CD8-positive, alpha-beta memory T cell (primary cell): Measurements from ENCODE around the gene OR52M1. TPM values are rescaled to one million over a fixed set of nuclear protein-coding genes. Genes with fewer than 3 reads are reported as not detected.
"Not testable (repeated sequence)": the region's sequence is repeated elsewhere in the genome, so short reads cannot be mapped to it uniquely, and the experiment has no call there.

Source experiments
- CTCF ChIA-PET: fragments of 350-600 bp; sonication (Branson Sonifier 250); formaldehyde crosslinking; loops from one replicate; lab custom pipeline; 2021; ENCODE audit warnings: antibody characterized with exemption; lab: Charles Lee
- POLR2A ChIA-PET: fragments of 350-600 bp; sonication (Branson Sonifier 250); formaldehyde crosslinking; loops from one replicate; lab custom pipeline; 2021; ENCODE audit warnings: antibody characterized with exemption; lab: Charles Lee
- DNase-seq, 5 donors: peaks; one replicate each; pipeline versions ENCODE4 v3.0.0 to v3.0.0-alpha.2; 2020 to 2022; ENCODE audit warnings: mixed read lengths in 1 of 5
- H3K27ac ChIP-seq: one replicate; pipeline ENCODE4 v1.7.0; 2013; ENCODE audit warnings: low read depth, mild to moderate bottlenecking, low read length, moderate library complexity
- H3K27me3 ChIP-seq: 2 replicates; pipeline ENCODE4 v1.7.0; 2013; ENCODE audit warnings: low read length, mild to moderate bottlenecking; ENCODE audit not compliant: insufficient read depth, poor library complexity, severe bottlenecking
- H3K36me3 ChIP-seq: 2 replicates; pipeline ENCODE4 v1.7.0; 2013; ENCODE audit warnings: mild to moderate bottlenecking, low read length, moderate library complexity; ENCODE audit not compliant: insufficient read depth
- H3K4me1 ChIP-seq: 2 replicates; pipeline ENCODE4 v1.7.0; 2013; ENCODE audit warnings: mild to moderate bottlenecking, low read length, moderate library complexity; ENCODE audit not compliant: insufficient read depth
- H3K4me3 ChIP-seq: 2 replicates; pipeline ENCODE4 v1.7.0; 2013; ENCODE audit warnings: mild to moderate bottlenecking, low read length
- H3K9me3 ChIP-seq: 2 replicates; pipeline ENCODE4 v1.7.0; 2013; ENCODE audit warnings: mild to moderate bottlenecking, low read length
- H3K27ac Mint-ChIP-seq, 8 donors: one replicate each; pipeline ENCODE4 v1.8.0; 2020 to 2021; ENCODE audit warnings: mixed read lengths in 8 of 8, mild to moderate bottlenecking in 6 of 8, inconsistent platforms in 3 of 8, moderate library complexity in 3 of 8
- H3K27me3 Mint-ChIP-seq, 2 donors: one replicate each; pipeline ENCODE4 v1.8.0; 2020 to 2021; ENCODE audit warnings: mixed read lengths in 2 of 2, mild to moderate bottlenecking in 1 of 2, moderate library complexity in 1 of 2
- H3K36me3 Mint-ChIP-seq, 3 donors: one replicate each; pipeline ENCODE4 v1.8.0; 2020 to 2021; ENCODE audit warnings: mixed read lengths in 3 of 3, inconsistent platforms in 1 of 3, mild to moderate bottlenecking in 1 of 3
- H3K4me1 Mint-ChIP-seq, 3 donors: one replicate each; pipeline ENCODE4 v1.8.0; 2020 to 2021; ENCODE audit warnings: mixed read lengths in 3 of 3, inconsistent platforms in 1 of 3, mild to moderate bottlenecking in 1 of 3
- H3K4me3 Mint-ChIP-seq, 7 donors: one replicate each; pipeline ENCODE4 v1.8.0; 2020 to 2021; ENCODE audit warnings: mixed read lengths in 7 of 7, mild to moderate bottlenecking in 6 of 7, moderate library complexity in 4 of 7, inconsistent platforms in 2 of 7
- H3K9me3 Mint-ChIP-seq, 5 donors: one replicate each; pipeline ENCODE4 v1.8.0; 2020 to 2022; ENCODE audit warnings: mixed read lengths in 5 of 5, mild to moderate bottlenecking in 3 of 5, moderate library complexity in 2 of 5, inconsistent platforms in 1 of 5
- polyA plus RNA-seq: library from polyadenylated mRNA; unstranded; fragments of 300-500 nt; fragmentation: Illumina TruSeq; gene quantifications from one replicate; pipeline ENCODE4 v1.2.3, GENCODE V29; 2021
- total RNA-seq, 2 experiments: library from RNA; stranded (reverse); gene quantifications; one replicate each; pipeline ENCODE4 v1.2.3, GENCODE V29; 2021

OR52M1 gene
- total and polyA plus RNA-seq, 3 experiments from 2014 or later = not detected

DNA sequence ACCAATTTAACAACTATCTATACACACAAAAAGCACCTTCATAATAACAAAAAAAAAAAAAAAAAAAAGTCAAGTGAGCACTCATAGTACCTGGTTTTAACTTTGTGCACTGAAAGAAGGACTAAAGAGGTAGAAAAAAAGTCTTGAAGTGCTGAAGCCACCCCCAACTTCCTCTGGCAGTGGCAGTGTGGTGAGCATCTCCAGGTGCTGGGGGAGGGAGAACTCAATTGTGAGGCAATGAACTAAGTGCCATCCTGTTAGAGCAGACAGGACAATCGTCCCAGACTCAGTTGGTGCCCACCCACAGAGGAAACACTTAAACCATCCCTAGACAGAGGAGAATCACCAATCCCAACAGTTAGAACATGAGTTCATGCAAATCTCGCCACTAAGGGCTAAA, 22.7 kb upstream of the OR52M1 start:
- H3K4me3 Mint-ChIP-seq = no peak overlapping the region
- H3K4me1 Mint-ChIP-seq = no peaks in the 10 kb centered on the region
- H3K9me3 Mint-ChIP-seq = no peaks in the 10 kb centered on the region
- Histone ChIP-seq H3K36me3 (no peaks in the 10 kb centered on the region), H3K27ac (no peak overlapping the region), H3K27me3 (no peaks in the 10 kb centered on the region), H3K4me1 (no peaks in the 10 kb centered on the region), H3K9me3 (no peaks in the 10 kb centered on the region), H3K4me3 (no peak overlapping the region)
- no peak overlapping the region for H3K27ac Mint-ChIP-seq
- no peaks in the 10 kb centered on the region for H3K36me3 Mint-ChIP-seq
- POLR2A ChIA-PET = no interaction called here
- no peak for DNase-seq
- CTCF ChIA-PET = interaction anchor here (1.3 kb wide), 1 partner anchor 335 kb away, joined by 6 read pairs; no protein-coding TSS in a partner anchor
- H3K27me3 Mint-ChIP-seq = peaks cover 18 to 47% of the 10 kb centered on the region in 2 donors

DNA sequence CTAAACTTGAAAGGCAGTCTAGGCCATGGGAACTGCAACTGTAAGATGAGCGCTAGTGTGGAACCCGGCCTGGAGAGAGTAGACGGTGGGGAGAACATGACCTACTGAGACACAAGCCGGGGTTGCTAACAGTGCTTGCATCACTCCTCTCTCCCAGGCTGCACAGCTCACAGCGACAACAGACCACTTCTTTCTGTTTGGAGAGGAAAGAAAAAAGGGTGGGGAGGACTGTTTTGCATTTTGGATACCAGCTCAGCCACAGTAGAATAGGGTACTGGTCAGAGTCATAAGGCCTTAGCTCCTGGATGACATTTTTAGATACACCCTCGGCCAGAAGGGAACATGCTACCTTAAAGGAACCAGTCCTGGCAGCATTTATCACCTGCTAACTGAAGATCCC, 22.2 kb upstream of the OR52M1 start:
- peaks cover 18 to 49% of the 10 kb centered on the region in 2 donors for H3K27me3 Mint-ChIP-seq
- no peak overlapping the region for H3K27ac Mint-ChIP-seq
- no peak overlapping the region for H3K27ac ChIP-seq
- no peaks in the 10 kb centered on the region for H3K4me1 ChIP-seq
- CTCF ChIA-PET = interaction anchor here (1.3 kb wide), 1 partner anchor 335 kb away, joined by 6 read pairs; no protein-coding TSS in a partner anchor
- no peaks in the 10 kb centered on the region for H3K36me3 ChIP-seq
- no peak overlapping the region for H3K4me3 ChIP-seq
- H3K9me3 ChIP-seq = no peaks in the 10 kb centered on the region
- H3K36me3 Mint-ChIP-seq = no peaks in the 10 kb centered on the region
- no peaks in the 10 kb centered on the region for H3K27me3 ChIP-seq
- no peaks in the 10 kb centered on the region for H3K4me1 Mint-ChIP-seq
- no peak for DNase-seq
- no peaks in the 10 kb centered on the region for H3K9me3 Mint-ChIP-seq
- POLR2A ChIA-PET = no interaction called here
- no peak overlapping the region for H3K4me3 Mint-ChIP-seq

- no peaks in the 10 kb centered on the region for H3K9me3 ChIP-seq
- no peak overlapping the region for H3K27ac ChIP-seq
- Mint-ChIP-seq H3K27me3 (peaks cover 21 to 58% of the 10 kb centered on the region in 2 donors), H3K4me3 (no peak overlapping the region), H3K9me3 (no peaks in the 10 kb centered on the region), H3K27ac (no peak overlapping the region), H3K36me3 (no peaks in the 10 kb centered on the region), H3K4me1 (no peaks in the 10 kb centered on the region)
- DNase-seq = no peak
- ChIA-PET CTCF (interaction anchor here (1.3 kb wide), 1 partner anchor 336 kb away, joined by 6 read pairs; no protein-coding TSS in a partner anchor), POLR2A (no interaction called here)
- no peaks in the 10 kb centered on the region for H3K27me3 ChIP-seq
- no peaks in the 10 kb centered on the region for H3K36me3 ChIP-seq
- no peak overlapping the region for H3K4me3 ChIP-seq
- no peaks in the 10 kb centered on the region for H3K4me1 ChIP-seq
These were observed 21.3 kb upstream of the OR52M1 start for GRCh38 chr11:4523666-4524065.

DNA sequence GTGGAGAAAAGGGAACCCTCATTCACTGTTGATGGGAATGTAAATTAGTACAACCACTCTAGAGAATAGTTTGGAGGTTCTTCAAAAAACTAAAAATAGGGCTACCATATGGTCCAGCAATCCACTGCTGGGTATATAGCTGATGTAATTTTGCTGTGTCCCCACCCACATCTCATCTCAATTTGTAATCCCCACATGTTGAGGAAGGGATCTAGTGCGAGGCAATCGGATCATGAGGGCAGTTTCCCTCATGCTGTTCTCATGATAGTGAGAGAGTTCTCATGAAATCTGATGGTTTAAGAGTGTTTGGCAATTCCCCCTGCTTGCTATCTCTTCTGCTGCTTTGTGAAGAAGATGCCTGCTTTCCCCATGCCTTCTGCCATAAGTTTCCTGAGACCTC, 17.1 kb upstream of the OR52M1 start:
- no peaks in the 10 kb centered on the region for H3K36me3 ChIP-seq
- Mint-ChIP-seq H3K36me3 (no peaks in the 10 kb centered on the region), H3K4me3 (no peak overlapping the region), H3K9me3 (no peaks in the 10 kb centered on the region), H3K27me3 (peaks cover 9 to 49% of the 10 kb centered on the region in 2 donors), H3K27ac (no peak overlapping the region), H3K4me1 (no peaks in the 10 kb centered on the region)
- no peaks in the 10 kb centered on the region for H3K9me3 ChIP-seq
- ChIA-PET POLR2A (no interaction called here), CTCF (no interaction called here)
- H3K4me3 ChIP-seq = no peak overlapping the region
- DNase-seq = no peak
- no peak overlapping the region for H3K27ac ChIP-seq
- H3K4me1 ChIP-seq = no peaks in the 10 kb centered on the region
- H3K27me3 ChIP-seq = no peaks in the 10 kb centered on the region

GRCh38 chr11:4531686-4532085, 13.3 kb upstream of the OR52M1 start:
- H3K27me3 ChIP-seq, H3K4me1 Mint-ChIP-seq, H3K4me3 Mint-ChIP-seq, H3K9me3 Mint-ChIP-seq, H3K36me3 ChIP-seq, POLR2A ChIA-PET, H3K27ac ChIP-seq, H3K4me3 ChIP-seq, DNase-seq, H3K27ac Mint-ChIP-seq, H3K36me3 Mint-ChIP-seq, H3K9me3 ChIP-seq, H3K4me1 ChIP-seq: not testable (repeated sequence)
- CTCF ChIA-PET = interaction anchor here (1.0 kb wide), 1 partner anchor 11 kb away, joined by 3 read pairs; no protein-coding TSS in a partner anchor
- peaks cover 3 to 37% of the 10 kb centered on the region in 2 donors for H3K27me3 Mint-ChIP-seq

- peak in 4 of 5 donors; percentile 6 to 23 (median 18) for DNase-seq
- Histone ChIP-seq H3K36me3 (no peaks in the 10 kb centered on the region), H3K27ac (no peak overlapping the region), H3K4me3 (no peak overlapping the region), H3K9me3 (no peaks in the 10 kb centered on the region), H3K4me1 (no peaks in the 10 kb centered on the region), H3K27me3 (no peaks in the 10 kb centered on the region)
- peaks cover 10 to 19% of the 10 kb centered on the region in 2 donors for H3K27me3 Mint-ChIP-seq
- CTCF ChIA-PET = interaction anchor here (0.7 to 7.8 kb wide), 5 partner anchors 15 to 361 kb away, joined by 3 to 83 read pairs (median 4); no protein-coding TSS in a partner anchor
- no peak overlapping the region for H3K27ac Mint-ChIP-seq
- H3K36me3 Mint-ChIP-seq = no peaks in the 10 kb centered on the region
- H3K4me3 Mint-ChIP-seq = no peak overlapping the region
- H3K9me3 Mint-ChIP-seq = no peaks in the 10 kb centered on the region
- H3K4me1 Mint-ChIP-seq = no peaks in the 10 kb centered on the region
- POLR2A ChIA-PET = no interaction called here
These were observed 5.3 kb upstream of the OR52M1 start for GRCh38 chr11:4539603-4540219.

- H3K9me3 Mint-ChIP-seq = no peaks in the 10 kb centered on the region
- no peaks in the 10 kb centered on the region for H3K36me3 Mint-ChIP-seq
These were observed 3.9 kb upstream of the OR52M1 start for GRCh38 chr11:4541071-4541470.

DNA sequence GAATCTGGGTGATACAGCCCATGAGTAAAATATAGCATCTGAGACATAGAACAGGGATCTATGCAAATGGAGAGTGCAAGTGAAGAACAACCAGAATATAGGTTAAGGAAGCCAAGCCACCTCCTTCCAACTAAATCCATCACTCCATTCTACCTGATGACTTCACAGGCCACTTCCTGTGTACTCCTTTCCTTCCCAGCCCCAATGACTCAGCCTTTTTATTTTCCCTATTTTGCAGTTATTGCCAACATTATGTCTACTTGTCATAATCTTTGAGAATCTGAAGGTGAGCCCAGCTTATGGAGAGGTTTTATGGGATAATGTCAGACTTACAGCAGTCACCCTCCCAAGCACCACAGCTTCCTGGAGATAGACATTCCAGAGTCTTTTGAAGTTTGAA, 1.4 kb upstream of the OR52M1 start:
- H3K27me3 Mint-ChIP-seq = peaks cover 12 to 18% of the 10 kb centered on the region in 2 donors
- ChIA-PET CTCF (interaction anchor here (7.8 kb wide), 1 partner anchor 358 kb away, joined by 83 read pairs; no protein-coding TSS in a partner anchor), POLR2A (no interaction called here)
- no peaks in the 10 kb centered on the region for H3K36me3 Mint-ChIP-seq
- no peak overlapping the region for H3K4me3 ChIP-seq
- H3K4me3 Mint-ChIP-seq = no peak overlapping the region
- H3K27ac ChIP-seq = no peak overlapping the region
- no peaks in the 10 kb centered on the region for H3K9me3 ChIP-seq
- no peaks in the 10 kb centered on the region for H3K9me3 Mint-ChIP-seq
- H3K36me3 ChIP-seq = no peaks in the 10 kb centered on the region
- H3K27me3 ChIP-seq = no peaks in the 10 kb centered on the region
- DNase-seq = no peak
- no peaks in the 10 kb centered on the region for H3K4me1 ChIP-seq
- H3K27ac Mint-ChIP-seq = no peak overlapping the region
- no peaks in the 10 kb centered on the region for H3K4me1 Mint-ChIP-seq

More at GRCh38 chr11:4541071-4541470, 3.9 kb upstream of the OR52M1 start:
- DNase-seq = no peak
- no peak overlapping the region for H3K4me3 ChIP-seq
- CTCF ChIA-PET = interaction anchor here (7.8 kb wide), 1 partner anchor 355 kb away, joined by 83 read pairs; no protein-coding TSS in a partner anchor
- no peak overlapping the region for H3K27ac ChIP-seq
- H3K4me3 Mint-ChIP-seq = no peak overlapping the region
- no peaks in the 10 kb centered on the region for H3K9me3 ChIP-seq
- POLR2A ChIA-PET = no interaction called here
- H3K36me3 ChIP-seq = no peaks in the 10 kb centered on the region
- H3K27me3 ChIP-seq = no peaks in the 10 kb centered on the region
- H3K4me1 Mint-ChIP-seq = no peaks in the 10 kb centered on the region
- no peak overlapping the region for H3K27ac Mint-ChIP-seq
- H3K4me1 ChIP-seq = no peaks in the 10 kb centered on the region
- H3K27me3 Mint-ChIP-seq = peaks cover 10 to 14% of the 10 kb centered on the region in 2 donors
